ENCODE measurements around the gene RNF34. TPM values are rescaled to one million over a fixed set of nuclear protein-coding genes. Genes with fewer than 3 reads are reported as not detected.

The RNF34 gene
- total and polyA plus RNA-seq, 2 of the 13 experiments (the other 11 are each of a cell fraction or from before 2014, with no cell fraction given) = 36.8 to 53.2 TPM

DNA sequence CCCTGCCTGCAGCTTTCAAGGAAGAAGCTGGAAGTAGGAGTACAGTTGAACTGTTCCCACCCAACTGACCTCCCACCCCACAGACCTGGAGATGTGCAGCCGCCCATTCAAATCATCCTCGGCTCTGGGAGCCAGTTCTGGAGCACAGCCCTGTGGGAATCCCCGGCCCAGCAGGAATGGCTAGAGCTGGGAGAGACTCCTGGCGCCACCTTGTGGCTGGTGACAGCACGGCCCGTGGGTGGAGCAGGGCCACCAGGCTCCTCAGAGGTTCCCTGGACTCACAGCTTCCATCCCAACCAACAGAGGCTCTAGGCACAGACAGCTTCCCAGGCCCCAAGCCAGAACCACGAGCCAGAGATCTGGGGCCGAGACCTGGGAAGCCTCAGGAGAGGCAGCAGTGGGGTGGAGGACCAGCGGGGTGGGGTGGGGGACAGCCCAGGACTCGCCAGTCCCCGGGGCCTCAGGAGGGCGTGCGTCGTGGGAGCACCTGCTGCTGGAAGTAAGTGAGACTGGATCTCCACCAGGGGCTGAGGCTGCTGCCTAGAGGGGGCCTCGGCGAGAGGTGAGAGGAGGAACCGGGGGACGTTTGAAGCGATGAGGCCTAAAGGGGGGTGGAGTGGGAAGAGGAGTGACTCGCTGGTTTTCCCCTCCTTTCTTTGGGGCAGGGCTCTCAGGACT lies 43.4 kb downstream of the RNF34 start (continued):
- no peak for TF ChIP-seq ZNF124 (CRISPR knock-in tag; IDR thresholded peaks at IDR 0.05)
- TF ChIP-seq MYNN (CRISPR knock-in tag; IDR thresholded peaks at IDR 0.05; ENCODE audit: low read depth) = no peak
- TF ChIP-seq RAD21 (CRISPR knock-in tag; IDR thresholded peaks at IDR 0.05) = peak; percentile 73
- no peak for TF ChIP-seq NONO (IDR thresholded peaks at IDR 0.05)
- no peak for TF ChIP-seq NONO (CRISPR knock-in tag; conservative IDR thresholded peaks at IDR 0.05)
- TF ChIP-seq ZNF382 (CRISPR knock-in tag; IDR thresholded peaks at IDR 0.05; ENCODE audit: borderline replicate concordance) = no peak
- TF ChIP-seq, protein P1, sequence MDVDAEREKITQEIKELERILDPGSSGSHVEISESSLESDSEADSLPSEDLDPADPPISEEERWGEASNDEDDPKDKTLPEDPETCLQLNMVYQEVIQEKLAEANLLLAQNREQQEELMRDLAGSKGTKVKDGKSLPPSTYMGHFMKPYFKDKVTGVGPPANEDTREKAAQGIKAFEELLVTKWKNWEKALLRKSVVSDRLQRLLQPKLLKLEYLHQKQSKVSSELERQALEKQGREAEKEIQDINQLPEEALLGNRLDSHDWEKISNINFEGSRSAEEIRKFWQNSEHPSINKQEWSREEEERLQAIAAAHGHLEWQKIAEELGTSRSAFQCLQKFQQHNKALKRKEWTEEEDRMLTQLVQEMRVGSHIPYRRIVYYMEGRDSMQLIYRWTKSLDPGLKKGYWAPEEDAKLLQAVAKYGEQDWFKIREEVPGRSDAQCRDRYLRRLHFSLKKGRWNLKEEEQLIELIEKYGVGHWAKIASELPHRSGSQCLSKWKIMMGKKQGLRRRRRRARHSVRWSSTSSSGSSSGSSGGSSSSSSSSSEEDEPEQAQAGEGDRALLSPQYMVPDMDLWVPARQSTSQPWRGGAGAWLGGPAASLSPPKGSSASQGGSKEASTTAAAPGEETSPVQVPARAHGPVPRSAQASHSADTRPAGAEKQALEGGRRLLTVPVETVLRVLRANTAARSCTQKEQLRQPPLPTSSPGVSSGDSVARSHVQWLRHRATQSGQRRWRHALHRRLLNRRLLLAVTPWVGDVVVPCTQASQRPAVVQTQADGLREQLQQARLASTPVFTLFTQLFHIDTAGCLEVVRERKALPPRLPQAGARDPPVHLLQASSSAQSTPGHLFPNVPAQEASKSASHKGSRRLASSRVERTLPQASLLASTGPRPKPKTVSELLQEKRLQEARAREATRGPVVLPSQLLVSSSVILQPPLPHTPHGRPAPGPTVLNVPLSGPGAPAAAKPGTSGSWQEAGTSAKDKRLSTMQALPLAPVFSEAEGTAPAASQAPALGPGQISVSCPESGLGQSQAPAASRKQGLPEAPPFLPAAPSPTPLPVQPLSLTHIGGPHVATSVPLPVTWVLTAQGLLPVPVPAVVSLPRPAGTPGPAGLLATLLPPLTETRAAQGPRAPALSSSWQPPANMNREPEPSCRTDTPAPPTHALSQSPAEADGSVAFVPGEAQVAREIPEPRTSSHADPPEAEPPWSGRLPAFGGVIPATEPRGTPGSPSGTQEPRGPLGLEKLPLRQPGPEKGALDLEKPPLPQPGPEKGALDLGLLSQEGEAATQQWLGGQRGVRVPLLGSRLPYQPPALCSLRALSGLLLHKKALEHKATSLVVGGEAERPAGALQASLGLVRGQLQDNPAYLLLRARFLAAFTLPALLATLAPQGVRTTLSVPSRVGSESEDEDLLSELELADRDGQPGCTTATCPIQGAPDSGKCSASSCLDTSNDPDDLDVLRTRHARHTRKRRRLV (CRISPR knock-in tag; IDR thresholded peaks at IDR 0.05) = no peak
- TF ChIP-seq GTF3A (CRISPR knock-in tag; conservative IDR thresholded peaks at IDR 0.05) = no peak
- no peak for TF ChIP-seq ATM (IDR thresholded peaks at IDR 0.05; ENCODE audit: borderline replicate concordance)
- TF ChIP-seq ZNF143 (CRISPR knock-in tag; IDR thresholded peaks at IDR 0.05) = 0 out of 2 replicates have a peak, but pooled peaks have one; percentile 15
- TF ChIP-seq MAF1 (CRISPR knock-in tag; IDR thresholded peaks at IDR 0.05; ENCODE audit: borderline replicate concordance) = no peak
- no peak for TF ChIP-seq ZNF761 (CRISPR knock-in tag; conservative IDR thresholded peaks at IDR 0.05)
- TF ChIP-seq JUND (CRISPR knock-in tag; IDR thresholded peaks at IDR 0.05) = no peak
- no peak for TF ChIP-seq ZNF841 (CRISPR knock-in tag; IDR thresholded peaks at IDR 0.05; ENCODE audit: borderline replicate concordance)
- no peak for TF ChIP-seq HDAC1 (CRISPR knock-in tag; IDR thresholded peaks at IDR 0.05)
- TF ChIP-seq ERF (CRISPR knock-in tag; IDR thresholded peaks at IDR 0.05) = 0 out of 2 replicates have a peak, but pooled peaks have one; percentile 20
- 0 out of 2 replicates have a peak, but pooled peaks have one; percentile 30 for TF ChIP-seq HOXA5 (CRISPR knock-in tag; IDR thresholded peaks at IDR 0.05)
- no peak for TF ChIP-seq AHDC1 (CRISPR knock-in tag; IDR thresholded peaks at IDR 0.05; ENCODE audit: borderline replicate concordance)
- 0 out of 2 replicates have a peak, but pooled peaks have one; percentile 59 for TF ChIP-seq SMAD1 (CRISPR knock-in tag; IDR thresholded peaks at IDR 0.05; ENCODE audit: borderline replicate concordance, low read depth)
- TF ChIP-seq EP300 (IDR thresholded peaks at IDR 0.05; ENCODE audit: low read depth in 2 of 2, low read length in 2 of 2) = no peak
- TF ChIP-seq EP300 (CRISPR knock-in tag; IDR thresholded peaks at IDR 0.05; ENCODE audit: borderline replicate concordance) = no peak
